Measurements from ENCODE around the gene CCDC92.

GRCh38 chr12:124004233-124004875, 31.7 kb upstream of the CCDC92 start:
- no peak for TF ChIP-seq CTCF (IDR thresholded peaks at IDR 0.05)
- TF ChIP-seq POLR2A (IDR thresholded peaks at IDR 0.05), result no peak
